Mesodermal cell (in vitro differentiated cells): ENCODE results near the gene IQSEC2.
A peak's percentile ranks its signal among the peaks of the same experiment; 100 is the strongest.

Experiments used
- H3K27ac ChIP-seq: 2 replicates; pipeline ENCODE4 v1.7.0; 2013; ENCODE audit warnings: mild to moderate bottlenecking, low read depth, low read length, moderate library complexity; ENCODE audit not compliant: severe bottlenecking
- H3K36me3 ChIP-seq: 2 replicates; pipeline ENCODE4 v1.7.1; 2013; ENCODE audit warnings: mild to moderate bottlenecking, low read length, moderate library complexity; ENCODE audit not compliant: control insufficient read depth, insufficient read depth
- H3K4me1 ChIP-seq: one replicate; pipeline ENCODE4 v1.7.1; 2013; ENCODE audit warnings: mild to moderate bottlenecking, low read length; ENCODE audit not compliant: insufficient read depth, control insufficient read depth, poor library complexity, severe bottlenecking
- H3K4me3 ChIP-seq: 2 replicates; pipeline ENCODE4 v1.7.0; 2013; ENCODE audit warnings: low read length, control low read depth, mild to moderate bottlenecking; ENCODE audit not compliant: insufficient read depth, poor library complexity, severe bottlenecking; ENCODE audit errors: extremely low read depth
- H3K9me3 ChIP-seq: 2 replicates; pipeline ENCODE4 v1.7.1; 2013; ENCODE audit warnings: mild to moderate bottlenecking, low read length, moderate library complexity; ENCODE audit not compliant: control insufficient read depth
- WGBS, 2 experiments: methylation state at CpG; one replicate each; pipeline ENCODE4 v1.1.5; 2013; ENCODE audit warnings: missing lambda C conversion rate in 2 of 2; ENCODE audit not compliant: insufficient coverage in 2 of 2; 5-methylcytosine and 5-hydroxymethylcytosine counted together

Gene IQSEC2

DNA sequence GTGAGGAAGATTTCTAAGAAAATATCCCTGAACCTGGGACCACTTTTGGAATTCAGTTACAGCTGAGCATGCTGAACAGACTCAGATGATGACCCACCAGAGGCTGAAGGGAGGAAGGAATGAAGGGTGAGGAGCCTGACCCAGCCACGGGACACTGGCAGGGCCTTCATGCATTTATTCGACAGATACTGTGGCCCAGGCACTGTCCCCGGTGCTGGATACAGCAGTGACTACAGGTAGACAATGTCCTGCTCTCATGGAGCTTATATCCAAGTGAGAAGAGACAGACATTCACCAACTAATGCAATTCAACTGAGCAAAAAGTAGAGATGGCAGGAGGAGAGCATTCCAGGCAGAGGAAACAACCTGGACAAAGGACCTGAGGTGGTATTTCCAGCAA lies 2.2 kb upstream of the IQSEC2 start:
- 80% methylated on average over 1 of the region's 3 CpGs; no CpG with 5 or more reads in 1 of the 2 experiments for WGBS, 2 experiments
- Histone ChIP-seq H3K27ac (no peak overlapping the region), H3K4me1 (peaks cover 14% of the 10 kb centered on the region), H3K9me3 (no peaks in the 10 kb centered on the region), H3K4me3 (no peak overlapping the region), H3K36me3 (no peaks in the 10 kb centered on the region)

DNA sequence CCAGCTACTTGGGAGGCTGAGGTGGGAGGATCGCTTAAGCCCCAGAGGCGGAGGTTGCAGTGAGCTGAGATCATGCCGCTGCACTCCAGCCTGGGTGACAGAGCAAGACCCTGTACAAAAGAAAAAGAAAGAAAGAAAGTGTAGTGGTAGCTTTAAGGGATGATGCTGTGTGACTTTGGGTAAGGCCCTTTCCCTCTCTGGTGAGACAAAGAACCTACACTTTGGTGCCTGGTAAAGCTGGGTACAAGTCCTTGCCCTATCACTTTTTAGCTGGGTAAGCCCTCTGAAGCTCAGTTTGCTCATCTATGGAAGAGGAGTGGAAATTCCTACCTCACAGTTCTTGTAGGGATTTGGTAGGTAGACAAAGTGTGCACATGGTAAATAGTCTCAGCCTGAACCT lies 1.7 kb upstream of the IQSEC2 start:
- H3K27ac ChIP-seq: no peak overlapping the region
- WGBS, 2 experiments: 93 to 100% methylated on average over 1 to 3 of the region's 3 CpGs
- peaks cover 10% of the 10 kb centered on the region for H3K4me1 ChIP-seq
- no peaks in the 10 kb centered on the region for H3K36me3 ChIP-seq
- H3K9me3 ChIP-seq: no peaks in the 10 kb centered on the region
- H3K4me3 ChIP-seq: no peak overlapping the region

DNA sequence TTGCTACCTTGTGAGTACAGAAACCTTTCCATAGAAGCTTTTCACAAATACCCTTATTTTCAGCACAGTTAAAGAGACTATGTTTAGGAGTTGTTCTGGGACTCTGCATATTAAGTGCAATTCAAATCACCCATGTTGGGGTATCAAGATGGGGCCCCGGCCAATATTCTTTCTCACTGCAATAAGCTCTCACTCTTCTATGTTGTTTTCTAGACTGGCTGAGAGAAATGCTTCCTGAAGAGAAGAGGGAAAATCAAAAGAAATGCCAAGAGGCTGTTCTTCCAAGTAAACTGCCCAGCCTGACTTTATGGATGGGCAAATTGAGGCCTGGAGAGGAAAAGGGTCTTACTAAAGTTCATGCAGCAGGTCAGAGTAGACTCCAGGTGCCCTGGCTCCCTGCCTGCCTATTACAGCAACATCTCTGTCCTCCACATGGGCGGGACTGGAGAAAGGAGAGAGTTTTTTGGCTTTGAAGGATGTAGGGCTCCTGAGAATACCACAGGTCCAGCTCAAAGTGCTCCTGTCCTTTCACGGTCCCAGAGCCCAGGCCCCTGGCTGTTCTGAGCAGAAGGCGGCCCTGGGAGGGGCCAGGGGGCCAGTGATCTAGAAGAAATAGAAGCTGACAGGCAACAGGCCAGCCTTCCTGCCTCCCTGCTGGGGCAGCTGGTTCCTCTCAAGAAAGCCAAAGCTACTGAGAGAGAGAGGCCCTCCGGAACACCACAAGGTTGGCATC lies 745 bp upstream of the IQSEC2 start:
- peaks cover 10% of the 10 kb centered on the region for H3K4me1 ChIP-seq
- WGBS, 2 experiments: 40% methylated on average over 1 of the region's 5 CpGs; no CpG with 5 or more reads in 1 of the 2 experiments
- H3K27ac ChIP-seq: no peak overlapping the region
- no peaks in the 10 kb centered on the region for H3K9me3 ChIP-seq
- H3K36me3 ChIP-seq: no peaks in the 10 kb centered on the region
- H3K4me3 ChIP-seq: no peak overlapping the region

DNA sequence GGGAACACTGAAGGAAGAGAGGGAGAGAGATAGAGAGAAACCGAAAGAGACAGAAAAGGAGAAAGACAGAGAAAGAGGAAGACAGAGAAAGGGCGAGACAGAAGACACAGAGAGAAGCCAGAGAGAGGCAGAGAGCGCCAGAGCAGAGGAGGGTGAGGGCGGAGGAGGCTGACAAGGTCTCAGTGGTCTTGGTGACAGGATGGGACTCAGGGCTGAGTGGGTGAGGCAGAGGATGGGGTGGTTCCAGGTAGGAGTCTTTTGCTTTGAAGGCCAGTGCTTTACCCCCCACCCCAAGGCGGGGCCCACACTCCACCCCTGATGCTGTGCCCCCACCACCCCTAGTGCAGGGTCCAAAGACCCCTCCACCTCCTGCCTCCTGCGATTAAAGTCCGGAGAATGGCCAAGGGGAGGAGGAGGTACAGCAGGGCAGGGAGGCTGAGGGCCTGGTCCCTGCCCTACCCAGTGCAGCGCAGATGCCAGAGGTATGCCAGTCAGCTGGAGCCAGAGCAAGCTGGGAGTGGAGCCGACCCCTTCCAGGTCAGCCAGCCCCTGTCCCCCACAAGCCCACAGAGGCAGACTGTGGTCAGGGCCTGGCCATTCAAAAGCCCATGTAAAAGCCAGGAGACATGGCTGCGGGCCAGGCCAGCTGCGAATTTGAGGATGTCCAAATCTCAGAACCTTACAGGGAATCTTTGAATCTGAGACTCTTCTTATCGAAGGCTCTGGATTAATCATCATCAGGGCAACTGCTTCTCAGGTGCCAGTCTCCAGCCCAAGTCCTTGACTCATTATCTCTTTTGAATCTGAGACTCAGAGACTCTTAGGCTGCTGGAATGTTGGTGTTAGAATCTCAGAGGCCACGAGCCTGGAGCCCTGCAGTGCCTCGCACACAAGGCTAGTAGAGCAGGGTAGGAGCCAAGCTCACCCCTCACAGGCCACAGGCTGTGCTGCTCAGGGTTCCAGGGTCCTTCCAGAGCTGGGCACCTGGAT lies 758 bp downstream of the IQSEC2 start:
- H3K27ac ChIP-seq: peak overlapping the region; percentile 59
- no peaks in the 10 kb centered on the region for H3K36me3 ChIP-seq
- 79 to 80% methylated on average over 3 to 5 of the region's 14 CpGs for WGBS, 2 experiments
- no peaks in the 10 kb centered on the region for H3K9me3 ChIP-seq
- H3K4me3 ChIP-seq: peak overlapping the region; percentile 8
- peaks cover 9% of the 10 kb centered on the region for H3K4me1 ChIP-seq

DNA sequence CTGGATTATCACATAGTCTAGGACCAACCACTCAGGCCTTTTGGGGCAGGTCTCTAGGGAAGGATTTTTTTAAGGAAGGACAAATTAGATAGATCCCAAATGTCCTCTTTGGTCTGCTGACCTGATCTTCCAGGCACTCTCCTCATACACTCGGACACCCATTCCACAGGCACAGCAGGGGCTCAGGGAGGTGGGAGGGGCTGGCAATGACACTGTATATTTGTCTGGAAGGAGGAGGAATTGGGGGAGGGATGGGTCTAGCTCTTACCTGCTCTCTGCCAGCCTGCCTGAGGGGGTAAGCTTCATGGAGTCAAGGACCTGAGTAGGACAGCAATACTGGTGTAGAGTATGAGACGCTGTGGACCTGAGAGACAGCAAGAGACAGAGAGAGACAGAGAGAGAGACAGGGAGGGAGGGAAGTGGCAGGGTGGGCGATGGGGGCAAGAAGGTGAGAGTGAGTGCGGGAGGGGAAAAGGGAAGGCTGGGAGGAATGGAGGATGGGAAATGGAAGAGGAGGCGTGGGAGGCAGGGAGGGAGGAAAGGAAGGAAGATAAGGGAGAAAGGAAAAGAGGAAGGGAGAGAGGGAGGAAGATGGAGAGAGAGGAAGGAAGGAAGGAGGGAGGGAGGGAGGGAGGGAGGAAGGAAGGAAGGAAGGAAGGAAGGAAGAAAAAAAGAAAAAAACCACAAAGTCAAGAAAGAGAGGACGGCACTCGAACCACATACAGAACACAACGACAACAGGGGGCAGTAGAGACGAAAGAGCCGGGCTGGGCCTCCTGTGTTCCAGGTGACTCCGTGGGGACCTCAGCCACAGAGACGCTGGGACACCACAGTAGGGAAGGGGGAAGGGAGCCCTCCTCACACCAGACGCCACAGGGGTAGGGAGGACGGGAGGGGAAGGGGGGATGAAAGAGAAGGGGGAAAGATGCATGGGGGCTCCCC lies 1.8 kb downstream of the IQSEC2 start:
- Histone ChIP-seq H3K4me1 (peaks cover 3% of the 10 kb centered on the region), H3K36me3 (no peaks in the 10 kb centered on the region), H3K27ac (no peak overlapping the region), H3K4me3 (no peak overlapping the region), H3K9me3 (no peaks in the 10 kb centered on the region)
- WGBS, 2 experiments: 67 to 93% methylated on average over 4 of the region's 14 CpGs

DNA sequence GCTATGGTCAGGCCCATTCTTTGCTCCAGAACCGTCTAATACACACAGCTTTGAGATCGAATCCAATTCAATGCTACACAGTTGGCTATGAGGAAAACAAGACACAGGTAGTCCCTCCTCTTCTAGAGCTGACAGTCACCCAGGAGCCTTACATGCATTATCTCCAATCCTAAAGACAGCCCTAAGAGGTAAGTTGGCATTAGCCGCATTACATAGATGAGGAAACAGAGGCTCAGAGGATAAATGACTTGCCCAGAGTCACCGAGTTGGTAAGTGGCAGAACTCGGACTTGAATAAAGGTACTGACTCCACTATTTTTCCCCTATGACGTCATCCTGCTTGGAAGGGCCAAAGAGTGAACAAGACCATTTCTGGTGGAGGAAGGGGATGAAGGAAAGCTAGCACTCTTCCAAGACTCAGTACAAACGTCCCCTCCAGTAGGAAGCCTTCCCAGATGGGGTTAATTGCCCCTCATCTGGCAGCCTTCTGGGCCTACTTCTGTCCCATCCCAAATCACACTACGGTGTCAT lies 8.5 kb downstream of the IQSEC2 start:
- Histone ChIP-seq H3K36me3 (no peaks in the 10 kb centered on the region), H3K27ac (no peak overlapping the region), H3K9me3 (no peaks in the 10 kb centered on the region), H3K4me3 (no peak overlapping the region), H3K4me1 (no peaks in the 10 kb centered on the region)
- 63 to 91% methylated on average over 2 to 4 of the region's 8 CpGs for WGBS, 2 experiments

DNA sequence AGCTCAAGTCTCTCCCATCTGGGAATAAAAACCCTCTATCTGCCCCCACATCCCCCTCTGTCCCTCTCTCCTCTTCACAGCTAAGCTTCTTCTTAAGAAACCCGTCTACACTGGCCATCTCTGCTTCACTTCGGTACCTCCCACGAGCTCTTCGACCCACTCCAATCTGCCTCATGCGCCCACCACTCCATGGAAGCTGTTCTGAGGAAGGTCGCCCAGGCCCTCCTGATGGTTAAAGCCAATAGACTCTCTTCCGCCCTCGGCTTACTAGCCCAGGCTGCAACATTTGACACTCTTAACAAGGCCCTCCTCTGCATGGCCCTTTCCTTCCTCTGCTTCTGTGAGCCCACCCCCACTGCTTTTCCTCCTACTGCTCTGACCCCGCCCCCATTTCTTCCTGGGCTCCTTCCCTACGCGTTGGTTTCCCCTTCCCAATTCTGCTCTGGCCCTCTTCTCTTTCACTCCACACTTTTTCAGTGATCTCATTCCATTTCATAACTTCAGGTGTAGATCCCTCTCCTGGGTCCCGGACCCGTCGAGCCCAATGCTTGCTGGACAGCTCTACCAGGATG lies 11.8 kb downstream of the IQSEC2 start:
- no peaks in the 10 kb centered on the region for H3K4me1 ChIP-seq
- no peaks in the 10 kb centered on the region for H3K9me3 ChIP-seq
- no peak overlapping the region for H3K27ac ChIP-seq
- WGBS, 2 experiments: 81 to 89% methylated on average over 5 to 14 of the region's 14 CpGs
- H3K4me3 ChIP-seq: no peak overlapping the region
- H3K36me3 ChIP-seq: no peaks in the 10 kb centered on the region

DNA sequence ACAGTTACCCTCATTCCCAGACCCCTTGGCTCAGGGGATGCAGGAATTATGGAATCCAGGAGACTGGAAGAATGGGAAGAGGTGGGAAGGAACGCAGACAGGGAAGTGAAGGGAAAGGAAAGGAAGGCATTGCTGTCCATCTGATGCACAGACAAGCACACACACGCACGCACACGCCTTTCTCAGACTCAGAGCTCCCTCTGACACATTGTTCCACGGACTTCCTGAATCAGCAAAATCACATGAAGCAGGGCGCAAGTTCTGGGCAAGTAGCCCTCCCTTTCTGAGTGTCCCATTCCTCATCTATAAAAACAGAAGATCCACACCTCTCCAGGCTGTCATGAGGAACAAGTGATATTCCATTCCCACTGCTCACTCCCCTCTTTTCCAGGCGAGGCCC lies 13.2 kb downstream of the IQSEC2 start:
- Histone ChIP-seq H3K36me3 (no peaks in the 10 kb centered on the region), H3K4me1 (peaks cover 2% of the 10 kb centered on the region), H3K27ac (no peak overlapping the region), H3K9me3 (no peaks in the 10 kb centered on the region), H3K4me3 (no peak overlapping the region)
- 92 to 94% methylated on average over 4 to 7 of the region's 7 CpGs for WGBS, 2 experiments

DNA sequence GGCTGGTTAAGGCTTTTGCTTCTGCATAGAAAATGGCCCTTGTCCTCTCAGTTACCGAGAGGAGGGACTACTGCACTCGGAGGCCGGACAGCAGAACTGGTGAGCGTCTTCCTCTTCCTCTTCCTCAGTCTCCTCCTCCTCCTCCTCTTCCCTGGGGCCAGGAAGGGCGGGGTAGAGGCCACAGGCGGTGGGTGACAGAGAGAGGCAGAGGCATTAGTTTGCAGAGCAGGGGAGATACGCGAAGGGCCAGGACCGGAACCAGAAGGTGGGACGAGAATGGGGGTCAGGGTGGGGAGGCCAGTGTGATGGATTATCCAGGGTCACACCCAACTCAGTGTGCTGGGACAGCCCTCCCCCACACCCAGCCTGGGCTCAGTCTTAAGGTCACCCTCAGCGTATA lies 14.5 kb downstream of the IQSEC2 start:
- Histone ChIP-seq H3K4me1 (peaks cover 4% of the 10 kb centered on the region), H3K9me3 (no peaks in the 10 kb centered on the region), H3K36me3 (no peaks in the 10 kb centered on the region), H3K27ac (no peak overlapping the region), H3K4me3 (no peak overlapping the region)
- WGBS, 2 experiments: 83 to 100% methylated on average over 1 of the region's 11 CpGs
